Activated T-cell treated with anti-CD3 and anti-CD28 coated beads, Interleukin-2, amount 50 U/mL, for 72 hours (primary cell): ENCODE data around the gene SLC9C1. TPM values are rescaled to one million over a fixed set of nuclear protein-coding genes. Genes with fewer than 3 reads are reported as not detected.

Experiments used
- ATAC-seq, 2 donors: fragments of 150-1000 bp; cut with Tn5 transposase; replicated peaks in 1 of 2; 2 replicates each; pipeline ENCODE4 v1.10.0; 2021; ENCODE audit warnings: moderate library complexity in 2 of 2, mild to moderate bottlenecking in 1 of 2
- DNase-seq, 2 donors: peaks; one replicate each; pipeline ENCODE4 v3.0.0; 2021 to 2022; ENCODE audit warnings: mixed read lengths in 1 of 2
- H3K27ac Mint-ChIP-seq: one replicate; pipeline ENCODE4 v1.8.0; 2022; ENCODE audit warnings: mild to moderate bottlenecking, moderate library complexity, mixed read lengths
- H3K27me3 Mint-ChIP-seq: one replicate; pipeline ENCODE4 v1.8.0; 2022; ENCODE audit warnings: low read depth, mixed read lengths
- H3K36me3 Mint-ChIP-seq, 2 donors: one replicate each; pipeline ENCODE4 v1.8.0; 2022; ENCODE audit warnings: mixed read lengths in 2 of 2, mild to moderate bottlenecking in 1 of 2; ENCODE audit not compliant: insufficient read depth in 2 of 2
- H3K4me1 Mint-ChIP-seq: one replicate; pipeline ENCODE4 v1.8.0; 2022; ENCODE audit warnings: low read depth, mixed read lengths
- H3K4me3 Mint-ChIP-seq, 2 donors: one replicate each; pipeline ENCODE4 v1.8.0; 2022; ENCODE audit warnings: mild to moderate bottlenecking in 2 of 2, mixed read lengths in 2 of 2, moderate library complexity in 2 of 2
- H3K9me3 Mint-ChIP-seq, 2 donors: one replicate each; pipeline ENCODE4 v1.8.0; 2022; ENCODE audit warnings: mixed read lengths in 2 of 2
- total RNA-seq, 2 donors: library from RNA; stranded (reverse); gene quantifications; one replicate each; pipeline ENCODE4 v1.2.3, GENCODE V29; 2022

The SLC9C1 gene
- total RNA-seq, 2 donors from 2014 or later, result not detected

DNA sequence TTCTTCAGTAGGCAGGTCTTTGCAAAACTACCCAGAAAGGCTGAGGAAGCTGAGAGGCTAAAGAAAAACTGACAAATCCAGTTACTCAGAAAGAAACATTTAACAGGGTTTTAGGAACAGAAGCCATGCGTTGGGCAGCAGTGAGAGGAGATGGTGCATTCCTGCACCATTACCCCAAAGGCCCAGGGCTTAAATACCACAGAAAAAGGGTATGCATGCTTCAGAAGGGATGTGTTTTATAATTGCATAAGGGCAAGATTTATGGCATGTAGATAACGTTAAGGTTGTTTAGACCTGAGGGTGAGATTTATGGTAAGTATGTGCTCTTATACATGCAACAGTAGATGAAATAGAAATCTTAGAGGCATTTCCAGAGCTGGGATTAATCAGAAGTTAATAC is 197.8 kb downstream of the SLC9C1 start:
- Mint-ChIP-seq H3K36me3 (no peaks in the 10 kb centered on the region), H3K27ac (no peak overlapping the region), H3K4me3 (no peak overlapping the region), H3K9me3 (no peaks in the 10 kb centered on the region), H3K4me1 (peaks cover 35% of the 10 kb centered on the region), H3K27me3 (no peaks in the 10 kb centered on the region)
- ATAC-seq, result no peak
- DNase-seq, result no peak

DNA sequence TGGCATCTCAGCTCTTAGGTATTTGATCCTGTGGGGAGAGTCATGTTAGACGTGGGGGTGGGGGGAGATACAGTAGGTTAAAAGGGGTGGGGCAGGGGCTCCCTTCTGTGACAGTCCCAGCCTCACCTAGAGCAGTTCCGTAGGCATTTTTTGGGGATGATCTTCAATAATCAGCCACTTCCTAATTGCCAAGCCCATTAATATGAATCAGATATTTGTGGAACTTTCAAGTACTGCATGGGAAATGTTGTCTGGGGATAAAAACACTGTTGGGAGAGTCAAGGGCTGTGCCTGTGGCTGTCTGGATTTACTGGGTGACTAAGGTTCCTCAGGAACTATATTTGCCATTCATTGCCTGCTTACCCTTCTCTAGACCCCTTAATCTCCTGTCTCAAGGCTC is 198.3 kb downstream of the SLC9C1 start:
- ATAC-seq (no peak), DNase-seq (no peak)
- Mint-ChIP-seq H3K36me3 (no peaks in the 10 kb centered on the region), H3K9me3 (no peaks in the 10 kb centered on the region), H3K27me3 (no peaks in the 10 kb centered on the region), H3K27ac (no peak overlapping the region), H3K4me1 (peaks cover 35% of the 10 kb centered on the region), H3K4me3 (no peak overlapping the region)

DNA sequence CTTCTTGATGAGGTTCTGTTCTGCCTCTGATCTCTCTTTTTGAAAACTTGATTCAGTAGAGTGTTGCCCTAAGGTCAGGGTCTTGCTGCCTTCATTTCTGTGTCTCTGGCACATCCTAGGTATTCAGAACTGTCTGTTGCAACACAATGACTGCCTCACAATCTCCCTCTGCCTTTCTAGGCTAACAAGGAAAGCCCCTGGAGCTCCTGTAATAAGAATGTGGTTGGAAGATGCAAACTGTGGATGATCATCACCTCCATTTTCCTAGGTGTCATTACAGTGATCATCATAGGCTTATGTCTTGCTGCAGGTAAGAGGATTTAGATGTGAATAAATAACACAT is 200.9 kb downstream of the SLC9C1 start:
- Mint-ChIP-seq H3K9me3 (no peaks in the 10 kb centered on the region), H3K4me1 (peaks cover 36% of the 10 kb centered on the region), H3K36me3 (no peaks in the 10 kb centered on the region), H3K27ac (no peak overlapping the region), H3K27me3 (peaks cover 8% of the 10 kb centered on the region), H3K4me3 (no peak overlapping the region)
- ATAC-seq, result no peak
- DNase-seq, result no peak

DNA sequence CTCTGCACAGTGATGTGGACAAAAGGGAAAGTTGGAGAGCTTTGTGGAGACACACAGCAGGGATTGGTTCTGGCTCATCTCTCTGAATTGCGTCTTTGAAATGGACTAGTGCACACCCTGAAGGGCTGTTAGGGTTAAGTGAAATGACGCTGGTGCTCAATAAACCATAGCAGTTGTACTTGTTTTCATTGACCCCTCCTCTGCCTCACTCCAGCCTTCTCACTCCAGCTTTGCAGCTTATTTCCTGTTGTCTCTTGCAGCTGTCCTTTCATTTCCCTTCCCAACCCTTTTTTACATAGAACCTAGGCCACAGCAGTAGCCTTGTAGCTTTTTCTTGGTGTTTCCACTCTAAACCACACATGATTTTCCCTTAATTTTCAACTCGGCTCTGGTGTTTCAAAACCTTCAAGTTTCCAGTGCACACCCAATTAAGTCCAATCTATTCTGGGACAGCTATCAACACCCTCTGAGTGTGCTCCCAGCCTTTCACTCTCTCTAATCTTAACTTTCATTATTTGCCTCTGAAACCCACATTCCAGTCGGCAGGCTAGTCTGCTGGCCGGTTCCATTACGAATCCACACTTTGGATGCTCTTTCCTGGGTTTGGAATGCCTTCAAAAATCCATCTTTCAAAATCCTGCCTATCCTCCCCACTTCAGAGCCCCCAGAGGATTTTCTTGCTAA is 201.4 kb downstream of the SLC9C1 start:
- H3K4me1 Mint-ChIP-seq, result peaks cover 36% of the 10 kb centered on the region
- H3K27me3 Mint-ChIP-seq, result peaks cover 11% of the 10 kb centered on the region
- ATAC-seq, result no peak
- H3K4me3 Mint-ChIP-seq, result no peak overlapping the region
- DNase-seq, result no peak
- no peaks in the 10 kb centered on the region for H3K9me3 Mint-ChIP-seq
- no peak overlapping the region for H3K27ac Mint-ChIP-seq
- H3K36me3 Mint-ChIP-seq, result no peaks in the 10 kb centered on the region

DNA sequence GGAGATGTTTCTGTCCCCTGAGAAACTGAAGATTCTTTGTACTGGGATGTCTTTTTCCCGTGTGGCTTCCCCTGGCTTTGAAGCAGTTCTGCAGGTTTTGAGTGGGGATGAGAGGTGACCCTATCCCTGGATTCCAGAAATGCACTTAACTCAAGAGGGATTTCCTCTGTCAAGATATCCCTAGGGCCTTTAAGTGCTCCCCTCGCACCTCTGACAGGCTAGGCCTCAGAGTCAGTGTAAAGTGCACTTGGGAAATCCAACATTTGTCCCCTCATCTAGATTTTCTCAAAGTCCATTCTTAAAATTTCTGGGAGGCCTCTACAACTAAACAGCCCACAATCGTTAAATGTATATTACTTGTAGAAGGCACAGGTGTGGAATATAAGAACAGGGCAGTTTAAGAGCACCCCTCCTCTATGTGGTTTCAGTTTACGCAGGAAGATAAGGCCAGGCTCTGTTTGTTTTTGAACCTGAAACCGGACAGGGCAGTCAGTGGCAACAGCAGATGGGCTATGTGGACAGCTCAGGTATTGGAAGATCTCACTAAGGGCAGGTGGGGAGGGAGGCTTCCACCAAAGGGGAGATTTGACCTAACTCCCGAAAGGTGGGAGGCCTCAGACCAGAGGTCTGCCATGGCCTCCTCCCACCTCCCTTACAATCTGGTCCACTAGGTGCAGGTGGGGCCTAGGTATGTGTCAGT is 203.0 kb downstream of the SLC9C1 start:
- no peaks in the 10 kb centered on the region for H3K36me3 Mint-ChIP-seq
- H3K27ac Mint-ChIP-seq, result no peak overlapping the region
- no peak for ATAC-seq
- H3K4me3 Mint-ChIP-seq, result no peak overlapping the region
- peaks cover 41% of the 10 kb centered on the region for H3K4me1 Mint-ChIP-seq
- H3K9me3 Mint-ChIP-seq, result no peaks in the 10 kb centered on the region
- DNase-seq, result no peak
- H3K27me3 Mint-ChIP-seq, result peaks cover 20% of the 10 kb centered on the region

Other genes starting within 250 kb of the SLC9C1 start
- gene C3orf52, start 207.8 kb downstream of the SLC9C1 start, total RNA-seq, result 1 to 10 TPM; 3.2 to 4.1 TPM
- gene GCSAM, start 161.0 kb downstream of the SLC9C1 start, total RNA-seq, result 10 to 100 TPM; 17.8 to 26.5 TPM
- 10 to 100 TPM; 23.5 to 27.4 TPM for gene CD200, start 38.9 kb upstream of the SLC9C1 start, total RNA-seq
- gene BTLA, start 205.3 kb upstream of the SLC9C1 start, total RNA-seq, result 10 to 100 TPM; 17.5 to 21.3 TPM